Ureter (tissue), 1 donor: ENCODE data around the gene JAM3. TPM values are rescaled to one million over a fixed set of nuclear protein-coding genes. Genes with fewer than 3 reads are reported as not detected.

ENCODE experiments used
- DNase-seq: peaks from one replicate; pipeline ENCODE4 v3.0.0-alpha.2; 2020; ENCODE audit warnings: low spot score
- total RNA-seq: library from RNA; stranded (reverse); gene quantifications from one replicate; pipeline ENCODE4 v1.2.4, GENCODE V29; 2023
- donor health status: DM: yes; HTN: yes; CAD: no.

Gene JAM3
- total RNA-seq, 1 donor from 2014 or later: 33.8 TPM

- DNase-seq: no peak
Observed at GRCh38 chr11:134145715-134146114, 76.8 kb downstream of the JAM3 start.

DNA sequence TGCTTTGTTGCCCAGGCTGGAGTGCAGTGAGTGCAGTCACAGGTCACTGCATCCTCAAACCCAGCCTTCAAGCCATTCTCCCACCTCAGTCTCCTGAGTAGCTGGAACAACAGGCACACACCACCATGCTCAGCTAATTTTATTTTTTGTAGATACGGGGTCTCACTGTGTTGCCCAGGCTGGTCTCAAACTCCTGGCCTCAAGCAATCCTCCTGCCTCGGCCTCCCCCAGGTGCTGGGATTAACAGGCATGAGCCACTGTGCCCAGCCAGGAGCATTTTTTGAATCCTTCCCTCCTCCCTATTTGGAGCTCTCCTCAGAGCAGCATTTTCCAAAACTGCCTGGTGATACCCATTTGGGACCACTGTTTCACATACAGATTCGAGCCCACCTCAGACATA, 77.7 kb downstream of the JAM3 start:
- DNase-seq: no peak

GRCh38 chr11:134149371-134149770, 80.5 kb downstream of the JAM3 start:
- DNase-seq: no peak

DNA sequence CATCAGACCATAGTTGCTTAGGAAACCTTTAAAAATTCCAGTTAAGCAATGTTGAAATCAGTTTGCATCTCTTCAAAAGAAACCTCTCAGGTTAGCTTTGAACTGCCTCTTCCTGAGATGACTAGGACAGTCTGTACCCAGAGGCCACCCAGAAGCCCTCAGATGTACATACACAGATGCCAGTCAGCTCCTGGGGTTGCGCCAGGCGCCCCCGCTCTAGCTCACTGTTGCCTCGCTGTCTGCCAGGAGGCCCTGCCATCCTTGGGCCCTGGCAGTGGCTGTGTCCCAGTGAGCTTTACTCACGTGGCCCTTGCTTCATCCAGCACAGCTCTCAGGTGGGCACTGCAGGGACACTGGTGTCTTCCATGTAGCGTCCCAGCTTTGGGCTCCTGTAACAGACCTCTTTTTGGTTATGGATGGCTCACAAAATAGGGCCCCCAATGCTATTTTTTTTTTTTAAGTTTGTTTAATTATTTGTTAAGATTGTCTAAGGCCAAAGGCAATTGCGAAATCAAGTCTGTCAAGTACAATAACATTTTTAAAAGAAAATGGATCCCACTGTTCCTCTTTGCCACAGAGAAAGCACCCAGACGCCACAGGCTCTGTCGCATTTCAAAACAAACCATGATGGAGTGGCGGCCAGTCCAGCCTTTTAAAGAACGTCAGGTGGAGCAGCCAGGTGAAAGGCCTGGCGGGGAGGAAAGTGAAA, 81.5 kb downstream of the JAM3 start:
- no peak for DNase-seq

GRCh38 chr11:134151083-134151747, 82.3 kb downstream of the JAM3 start:
- no peak for DNase-seq

GRCh38 chr11:134152696-134153095, 83.8 kb downstream of the JAM3 start:
- DNase-seq: no peak

- DNase-seq: no peak
Observed at GRCh38 chr11:134153147-134153905, 84.5 kb downstream of the JAM3 start.

DNA sequence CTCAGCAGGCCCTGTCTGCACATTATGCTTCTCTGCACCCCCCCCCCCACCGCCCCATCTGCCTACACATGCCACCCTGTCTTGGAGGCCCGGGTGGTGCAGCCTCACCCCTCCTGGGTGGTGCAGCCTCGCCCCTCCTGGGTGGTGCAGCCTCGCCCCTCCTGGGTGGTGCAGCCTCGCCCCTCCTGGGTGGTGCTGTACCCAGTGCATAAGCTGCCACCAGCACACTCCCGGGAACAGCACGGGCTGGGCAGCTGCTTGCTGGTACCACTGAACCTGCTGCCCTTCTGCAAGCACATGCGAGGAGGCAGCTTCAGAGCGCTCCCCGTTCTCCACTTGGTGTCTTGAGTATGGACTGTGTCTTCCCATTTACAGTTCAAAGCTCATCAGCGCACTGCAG, 85.6 kb downstream of the JAM3 start:
- no peak for DNase-seq

GRCh38 chr11:134155456-134155855, 86.6 kb downstream of the JAM3 start:
- DNase-seq: no peak

- no peak for DNase-seq
Observed at GRCh38 chr11:134155946-134156865, 87.3 kb downstream of the JAM3 start.

- DNase-seq: no peak
Observed at GRCh38 chr11:134157451-134157850, 88.6 kb downstream of the JAM3 start.

DNA sequence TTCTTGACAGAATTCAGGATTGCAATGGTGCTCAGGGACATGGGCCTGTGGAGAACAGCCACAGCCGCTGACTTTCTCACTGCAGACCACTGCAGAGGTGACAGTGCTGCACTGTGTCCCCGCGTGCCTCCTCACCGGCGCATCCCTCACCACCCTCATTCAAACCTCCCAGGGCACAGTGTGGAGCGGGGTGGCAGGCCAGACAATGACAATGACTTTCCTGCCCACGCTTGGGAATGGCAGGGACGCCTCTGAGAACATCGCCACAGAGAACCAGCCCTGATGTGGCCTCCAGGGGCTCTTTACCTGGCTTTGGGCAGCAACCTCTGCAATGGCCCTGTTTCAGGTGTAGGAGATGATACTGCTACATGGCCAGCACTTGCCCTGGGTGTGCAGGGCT, 89.2 kb downstream of the JAM3 start:
- no peak for DNase-seq

DNA sequence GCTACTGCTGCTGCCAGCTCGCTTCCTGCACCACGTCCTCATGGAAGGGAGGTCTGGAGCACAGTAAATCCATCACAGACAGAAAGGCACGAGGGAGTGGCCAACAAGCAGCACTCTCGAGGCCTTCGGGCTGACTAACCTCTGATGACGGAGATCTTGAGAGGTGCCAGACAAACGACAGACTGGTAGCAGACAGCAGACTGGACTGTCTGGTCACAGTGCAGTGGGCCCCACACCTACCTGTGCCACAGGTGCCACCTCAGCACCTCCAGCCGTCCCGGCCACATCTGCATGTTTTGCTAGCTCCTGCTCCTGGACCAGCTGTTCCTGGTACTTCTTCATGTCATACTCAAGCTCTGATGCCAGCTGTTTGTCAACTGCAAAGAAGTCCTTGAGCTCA, 90.8 kb downstream of the JAM3 start:
- DNase-seq: no peak

DNA sequence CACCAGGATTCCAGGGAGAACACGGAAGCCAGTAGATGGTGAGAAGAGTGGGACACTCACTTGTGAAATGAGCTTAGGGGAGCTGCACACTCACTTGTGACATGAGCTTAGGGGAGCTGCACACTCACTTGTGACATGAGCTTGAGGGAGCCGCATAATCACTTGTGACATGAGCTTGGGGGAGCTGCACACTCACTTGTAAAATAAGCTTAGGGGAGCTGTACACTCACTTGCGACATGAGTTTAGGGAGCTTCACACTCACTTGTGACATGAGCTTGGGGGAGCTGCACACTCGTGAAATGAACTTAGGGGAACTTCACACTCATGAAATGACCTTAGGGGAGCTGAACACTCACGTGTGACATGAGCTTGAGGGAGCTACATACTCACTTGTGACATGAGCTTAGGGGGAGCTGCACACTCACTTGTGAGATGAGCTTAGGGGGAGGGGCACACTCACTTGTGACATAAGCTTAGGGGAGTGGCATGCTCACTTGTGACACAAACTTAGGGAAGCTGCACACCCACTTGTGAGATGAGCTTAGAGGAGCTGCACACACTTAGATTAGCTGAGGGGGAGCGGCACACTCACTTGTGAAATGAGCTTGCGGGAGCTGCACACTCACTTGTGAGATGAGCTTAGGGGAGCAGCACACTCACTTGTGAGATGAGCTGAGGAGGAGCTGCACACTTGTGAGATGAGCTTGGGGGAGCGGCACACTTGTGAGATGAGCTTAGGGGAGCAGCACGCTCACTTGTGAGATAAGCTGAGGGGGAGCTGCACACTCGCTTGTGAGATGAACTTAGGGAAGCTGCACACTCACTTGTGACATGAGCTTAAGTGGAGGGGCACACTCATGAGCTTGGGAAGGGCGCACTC, 95.9 kb downstream of the JAM3 start:
- no peak for DNase-seq

- DNase-seq: no peak
Observed at GRCh38 chr11:134170177-134170918, 101.5 kb downstream of the JAM3 start.

DNA sequence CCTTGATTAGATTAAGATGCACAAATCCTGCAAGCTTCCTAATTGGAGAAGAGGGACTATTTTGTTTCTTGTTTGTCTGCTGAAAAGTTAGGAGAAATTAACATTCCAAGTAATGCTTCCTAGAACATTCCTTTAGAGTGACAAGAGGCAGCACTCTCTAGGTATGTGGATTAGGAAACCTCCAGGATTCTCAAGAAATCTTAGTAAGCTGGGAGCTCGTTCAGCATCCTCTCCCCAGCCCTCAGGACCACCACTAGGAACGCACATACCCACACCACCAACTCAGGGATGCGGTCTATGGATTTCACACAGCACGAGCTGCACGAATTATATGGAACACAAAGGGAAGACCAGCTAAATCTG, 102.0 kb downstream of the JAM3 start:
- no peak for DNase-seq

DNA sequence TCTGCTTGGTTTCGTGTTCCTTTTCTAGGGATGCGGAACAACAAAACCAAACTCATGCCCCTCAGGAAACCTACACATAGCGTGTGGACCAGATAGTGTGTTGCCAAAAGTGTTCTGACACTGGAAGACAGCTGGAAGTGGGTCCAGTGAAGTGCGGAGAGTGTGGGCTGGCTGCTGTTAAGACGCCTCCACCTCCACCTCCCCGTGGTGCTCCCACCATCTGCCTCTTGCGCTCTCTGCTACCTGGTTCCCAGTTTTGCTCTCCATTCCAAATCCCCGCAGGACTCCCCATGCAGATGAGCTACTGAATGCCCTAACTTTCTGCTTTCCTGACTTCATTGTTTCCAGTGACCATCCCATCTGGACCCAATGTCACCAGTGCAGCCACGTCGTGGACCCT, 103.1 kb downstream of the JAM3 start:
- no peak for DNase-seq

DNA sequence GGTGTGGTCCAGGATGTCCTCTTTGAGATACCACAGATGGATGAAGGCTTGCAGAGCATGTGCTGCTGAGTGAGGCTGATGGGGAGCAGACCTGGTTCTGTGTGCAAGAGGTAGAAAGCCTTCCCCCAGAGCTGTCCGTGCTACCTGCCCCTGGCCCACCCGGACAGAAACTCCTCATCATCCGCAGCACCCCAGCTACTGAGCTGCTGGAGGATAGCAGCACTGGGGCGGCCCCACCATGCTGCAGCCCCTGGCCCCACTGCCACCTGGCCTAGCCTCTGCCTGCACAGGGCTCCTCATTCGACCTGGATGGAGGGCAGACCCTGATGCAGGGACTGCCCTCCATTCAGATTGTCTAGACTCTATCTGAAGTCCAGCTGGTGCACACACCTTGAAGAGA, 104.4 kb downstream of the JAM3 start:
- no peak for DNase-seq

DNA sequence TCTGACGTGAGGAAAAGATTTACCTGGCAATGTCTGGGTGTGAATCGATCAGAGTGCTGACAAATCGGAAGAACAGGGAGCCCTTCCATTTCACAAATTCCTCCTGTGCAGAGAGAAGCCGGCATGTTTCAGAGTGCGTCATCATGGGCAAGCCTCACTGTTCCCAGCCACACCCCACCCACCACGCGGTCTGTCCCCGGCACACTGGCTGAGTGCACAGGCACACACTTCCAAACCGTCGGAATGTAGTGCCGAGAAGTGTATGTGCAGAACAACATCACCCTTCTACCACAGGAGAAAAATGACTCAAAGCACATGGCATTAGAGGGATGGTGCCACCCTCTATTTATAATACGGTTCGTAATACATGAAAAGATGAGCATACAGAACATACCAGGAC, 107.4 kb downstream of the JAM3 start:
- no peak for DNase-seq

DNA sequence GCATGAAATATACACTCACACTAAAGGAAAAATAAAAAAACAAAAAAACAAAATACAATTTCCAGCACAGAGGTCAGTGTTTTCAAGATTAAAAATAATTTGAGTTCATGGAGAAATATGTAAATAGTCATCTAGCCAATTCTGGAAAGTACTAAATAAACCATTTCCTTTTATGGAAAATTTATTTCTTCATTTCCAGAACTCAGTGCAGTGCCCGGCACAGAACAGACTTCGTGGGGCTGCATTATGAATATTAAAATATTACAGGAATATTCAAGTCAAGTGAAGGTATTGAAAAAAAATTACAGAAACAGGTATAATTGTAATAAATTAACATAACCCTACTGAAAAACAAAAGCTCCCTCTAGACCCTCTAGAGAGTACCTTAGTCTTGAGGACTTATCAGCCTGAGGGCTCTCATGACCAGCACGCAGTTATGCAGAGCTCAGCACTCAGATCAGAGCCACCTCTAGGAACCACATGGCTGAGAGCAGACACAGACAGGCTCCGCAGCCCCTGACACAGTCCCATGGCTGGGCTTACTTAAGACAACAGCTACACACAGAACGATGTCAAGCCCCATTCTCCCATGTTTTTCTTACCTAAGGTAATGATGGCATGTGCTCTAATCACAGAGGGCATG, 109.3 kb downstream of the JAM3 start:
- no peak for DNase-seq
